Neural progenitor cell (in vitro differentiated cells): ENCODE data around the gene KRT39.

ENCODE experiments used
- EZH2 ChIP-seq: fragments of 200-600 bp; sonication (generic); IDR thresholded peaks from 2 replicates; pipeline ENCODE4 v1.6.1; 2017; ENCODE audit warnings: antibody characterized with exemption, mild to moderate bottlenecking, moderate library complexity
- EZH2phosphoT487 ChIP-seq: fragments of 200-600 bp; sonication (generic); IDR thresholded peaks from 2 replicates; pipeline ENCODE4 v1.6.1; 2017; ENCODE audit warnings: antibody characterized with exemption
- TF ChIP-seq, protein P1 (sequence below): fragments of 200-600 bp; sonication (generic); IDR thresholded peaks from 2 replicates; pipeline ENCODE4 v1.5.1; 2017; ENCODE audit warnings: antibody characterized with exemption, mild to moderate bottlenecking

DNA sequence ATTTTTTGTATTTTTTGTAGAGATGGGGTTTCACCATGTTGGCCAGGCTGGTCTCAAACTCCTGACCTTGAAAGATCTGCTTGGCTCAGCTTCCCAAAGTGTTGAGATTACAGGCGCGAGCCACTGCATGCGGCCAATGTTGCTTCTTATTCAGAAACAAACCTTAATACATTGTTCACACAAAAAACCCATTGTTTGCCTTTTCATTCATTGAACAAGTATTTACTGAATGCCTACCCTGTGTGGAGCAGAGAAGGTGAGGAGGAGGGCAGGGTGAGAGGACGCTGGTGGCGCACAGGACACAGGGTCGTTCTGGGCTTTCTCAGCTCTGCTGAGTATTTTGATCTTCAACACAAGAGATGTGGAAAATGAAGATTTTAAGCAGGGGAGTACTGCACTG is 21.3 kb downstream of the KRT39 start:
- TF ChIP-seq, protein P1, sequence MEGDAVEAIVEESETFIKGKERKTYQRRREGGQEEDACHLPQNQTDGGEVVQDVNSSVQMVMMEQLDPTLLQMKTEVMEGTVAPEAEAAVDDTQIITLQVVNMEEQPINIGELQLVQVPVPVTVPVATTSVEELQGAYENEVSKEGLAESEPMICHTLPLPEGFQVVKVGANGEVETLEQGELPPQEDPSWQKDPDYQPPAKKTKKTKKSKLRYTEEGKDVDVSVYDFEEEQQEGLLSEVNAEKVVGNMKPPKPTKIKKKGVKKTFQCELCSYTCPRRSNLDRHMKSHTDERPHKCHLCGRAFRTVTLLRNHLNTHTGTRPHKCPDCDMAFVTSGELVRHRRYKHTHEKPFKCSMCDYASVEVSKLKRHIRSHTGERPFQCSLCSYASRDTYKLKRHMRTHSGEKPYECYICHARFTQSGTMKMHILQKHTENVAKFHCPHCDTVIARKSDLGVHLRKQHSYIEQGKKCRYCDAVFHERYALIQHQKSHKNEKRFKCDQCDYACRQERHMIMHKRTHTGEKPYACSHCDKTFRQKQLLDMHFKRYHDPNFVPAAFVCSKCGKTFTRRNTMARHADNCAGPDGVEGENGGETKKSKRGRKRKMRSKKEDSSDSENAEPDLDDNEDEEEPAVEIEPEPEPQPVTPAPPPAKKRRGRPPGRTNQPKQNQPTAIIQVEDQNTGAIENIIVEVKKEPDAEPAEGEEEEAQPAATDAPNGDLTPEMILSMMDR = no peak
- TF ChIP-seq EZH2 (no peak), EZH2phosphoT487 (no peak)
